Parathyroid adenoma (tissue), 2 donors: Measurements from ENCODE around the gene TNS2.

Experiments used
- H2AFZ ChIP-seq: fragments of 300-600 bp; sonication (generic); one replicate; pipeline ENCODE4 v1.7.0; 2017; ENCODE audit warnings: antibody characterized with exemption, mild to moderate bottlenecking
- H3K27ac ChIP-seq: fragments of 300-600 bp; sonication (generic); one replicate; pipeline ENCODE4 v1.7.0; 2017
- H3K27me3 ChIP-seq: fragments of 300-600 bp; sonication (generic); one replicate; pipeline ENCODE4 v1.7.0; 2017; ENCODE audit warnings: low read length; ENCODE audit not compliant: control insufficient read depth, insufficient read depth
- H3K36me3 ChIP-seq: fragments of 300-600 bp; sonication (generic); one replicate; pipeline ENCODE4 v1.7.0; 2017; ENCODE audit warnings: low read length; ENCODE audit not compliant: control insufficient read depth, insufficient read depth
- H3K4me1 ChIP-seq: fragments of 300-600 bp; sonication (generic); one replicate; pipeline ENCODE4 v1.7.0; 2017; ENCODE audit warnings: control low read depth
- H3K4me2 ChIP-seq: fragments of 300-600 bp; sonication (generic); one replicate; pipeline ENCODE4 v1.7.0; 2017; ENCODE audit warnings: low read length
- H3K4me3 ChIP-seq: fragments of 300-600 bp; sonication (generic); one replicate; pipeline ENCODE4 v1.7.0; 2017; ENCODE audit warnings: low read depth, low read length
- H3K79me2 ChIP-seq: fragments of 300-600 bp; sonication (generic); one replicate; pipeline ENCODE4 v1.7.0; 2017; ENCODE audit warnings: control low read depth
- H3K9ac ChIP-seq: fragments of 300-600 bp; sonication (generic); one replicate; pipeline ENCODE4 v1.7.0; 2017; ENCODE audit warnings: mild to moderate bottlenecking
- H3K9me3 ChIP-seq: fragments of 300-600 bp; sonication (generic); one replicate; pipeline ENCODE4 v1.7.0; 2017; ENCODE audit warnings: low read length; ENCODE audit not compliant: control insufficient read depth
- CTCF ChIP-seq: fragments of 300-600 bp; sonication (generic); IDR thresholded peaks from one replicate; pipeline ENCODE4 v1.7.0; 2017; ENCODE audit warnings: antibody characterized with exemption, mild to moderate bottlenecking
- donor health status: primary hyperparathyroidism.

Gene TNS2

GRCh38 chr12:53078425-53079225 lies 28.8 kb downstream of the TNS2 start:
- no peak for TF ChIP-seq CTCF
- Histone ChIP-seq H3K4me2 (peak overlapping the region; percentile 80), H2AFZ (peak overlapping the region; percentile 87), H3K9me3 (no peaks in the 10 kb centered on the region), H3K27me3 (no peaks in the 10 kb centered on the region), H3K4me1 (peaks cover 7% of the 10 kb centered on the region), H3K36me3 (no peaks in the 10 kb centered on the region), H3K9ac (peak overlapping the region; percentile 55), H3K27ac (peak overlapping the region; percentile 80), H3K4me3 (peak overlapping the region; percentile 62), H3K79me2 (no peaks in the 10 kb centered on the region)

GRCh38 chr12:53079226-53080117 lies 29.6 kb downstream of the TNS2 start, which contains the start of gene SPRYD3:
TSS of gene SPRYD3 (minus strand) at chr12:53079390. CDS start at chr12:53079333, 57 bp downstream.
- TF ChIP-seq CTCF, result no peak
- H3K27me3 ChIP-seq, result no peaks in the 10 kb centered on the region
- H3K4me3 ChIP-seq, result peak within 1 kb of the TSS; percentile 62
- H3K27ac ChIP-seq, result peak within 1 kb of the TSS; percentile 80
- H3K36me3 ChIP-seq, result no peaks in the 10 kb centered on the region
- H3K79me2 ChIP-seq, result no peaks in the 10 kb centered on the region
- peaks cover 7% of the 10 kb centered on the region for H3K4me1 ChIP-seq
- peak within 1 kb of the TSS; percentile 55 for H3K9ac ChIP-seq
- peak within 1 kb of the TSS; percentile 80 for H3K4me2 ChIP-seq
- peak within 1 kb of the TSS; percentile 87 for H2AFZ ChIP-seq
- no peaks in the 10 kb centered on the region for H3K9me3 ChIP-seq

GRCh38 chr12:53082637-53083175 lies 32.8 kb downstream of the TNS2 start:
- H3K4me3 ChIP-seq, result no peak overlapping the region
- H3K79me2 ChIP-seq, result no peaks in the 10 kb centered on the region
- peaks cover 7% of the 10 kb centered on the region for H3K4me1 ChIP-seq
- H3K27ac ChIP-seq, result no peak overlapping the region
- TF ChIP-seq CTCF, result no peak
- no peaks in the 10 kb centered on the region for H3K9me3 ChIP-seq
- no peaks in the 10 kb centered on the region for H3K36me3 ChIP-seq
- H2AFZ ChIP-seq, result no peak overlapping the region
- H3K27me3 ChIP-seq, result no peaks in the 10 kb centered on the region
- H3K9ac ChIP-seq, result no peak overlapping the region
- no peak overlapping the region for H3K4me2 ChIP-seq

- no peak overlapping the region for H3K4me3 ChIP-seq
- TF ChIP-seq CTCF, result no peak
- H3K9ac ChIP-seq, result no peak overlapping the region
- H3K4me2 ChIP-seq, result no peak overlapping the region
- no peaks in the 10 kb centered on the region for H3K79me2 ChIP-seq
- no peaks in the 10 kb centered on the region for H3K27me3 ChIP-seq
- H3K4me1 ChIP-seq, result no peaks in the 10 kb centered on the region
- no peaks in the 10 kb centered on the region for H3K36me3 ChIP-seq
- no peak overlapping the region for H2AFZ ChIP-seq
- H3K9me3 ChIP-seq, result no peaks in the 10 kb centered on the region
- no peak overlapping the region for H3K27ac ChIP-seq
These were observed 36.5 kb downstream of the TNS2 start for GRCh38 chr12:53086361-53086760.
